MM.1S (cell line): ENCODE measurements around the gene FHIT.

Experiments
- DNase-seq: peaks from one replicate; pipeline ENCODE4 v3.0.0-alpha.2; 2015
- H2AFZ ChIP-seq: fragments of 300-600 bp; sonication (generic); 2 replicates; pipeline ENCODE4 v1.6.0; 2016; ENCODE audit warnings: antibody characterized with exemption, low read length
- H3F3A ChIP-seq: fragments of 300-600 bp; sonication (generic); 2 replicates; pipeline ENCODE4 v1.6.1; 2016; ENCODE audit warnings: mild to moderate bottlenecking, antibody characterized with exemption, low read length, moderate library complexity, mixed read lengths; ENCODE audit not compliant: insufficient read depth
- H3K27ac ChIP-seq: fragments of 300-600 bp; sonication (generic); 2 replicates; pipeline ENCODE4 v1.5.1; 2016; ENCODE audit warnings: mild to moderate bottlenecking, low read length
- H3K27me3 ChIP-seq: fragments of 300-600 bp; sonication (generic); replicated peaks from 2 replicates; pipeline ENCODE4 v1.6.0; 2016; ENCODE audit warnings: low read length; ENCODE audit not compliant: insufficient read depth
- H3K36me3 ChIP-seq: fragments of 300-600 bp; sonication (generic); replicated peaks from 2 replicates; pipeline ENCODE4 v1.6.1; 2016; ENCODE audit warnings: mild to moderate bottlenecking, low read length, mixed read lengths; ENCODE audit not compliant: insufficient read depth
- H3K4me1 ChIP-seq: fragments of 300-600 bp; sonication (generic); 2 replicates; pipeline ENCODE4 v1.6.1; 2016; ENCODE audit warnings: low read length, mixed read lengths
- H3K4me2 ChIP-seq: fragments of 300-600 bp; sonication (generic); 2 replicates; pipeline ENCODE4 v1.6.0; 2016; ENCODE audit warnings: low read depth, low read length
- H3K4me3 ChIP-seq: fragments of 300-600 bp; sonication (generic); 2 replicates; pipeline ENCODE4 v1.5.1; 2016; ENCODE audit warnings: low read length, mixed read lengths
- H3K79me2 ChIP-seq: fragments of 300-600 bp; sonication (generic); 2 replicates; pipeline ENCODE4 v1.6.1; 2016; ENCODE audit warnings: mixed run types, low read length, mixed read lengths
- H3K9ac ChIP-seq: fragments of 300-600 bp; sonication (generic); 2 replicates; pipeline ENCODE4 v1.6.1; 2016; ENCODE audit warnings: low read length, mixed read lengths
- H3K9me2 ChIP-seq: fragments of 300-600 bp; sonication (generic); replicated peaks from 2 replicates; pipeline ENCODE4 v1.6.1; 2016; ENCODE audit warnings: mild to moderate bottlenecking, low read length, mixed read lengths; ENCODE audit not compliant: insufficient read depth
- H3K9me3 ChIP-seq: fragments of 300-600 bp; sonication (generic); replicated peaks from 2 replicates; pipeline ENCODE4 v1.6.1; 2016; ENCODE audit warnings: mild to moderate bottlenecking, low read length, mixed read lengths; ENCODE audit not compliant: insufficient read depth
- H4K20me1 ChIP-seq: fragments of 300-600 bp; sonication (generic); 2 replicates; pipeline ENCODE4 v1.6.1; 2016; ENCODE audit warnings: mild to moderate bottlenecking, low read length, moderate library complexity, mixed read lengths; ENCODE audit not compliant: insufficient read depth
- EZH2 ChIP-seq: fragments of 300-600 bp; sonication (generic); optimal IDR thresholded peaks from 2 replicates; pipeline ENCODE3; 2017; ENCODE audit warnings: low read depth, mild to moderate bottlenecking, antibody characterized with exemption, low read length, mixed read lengths
- EZH2phosphoT487 ChIP-seq: fragments of 300-600 bp; sonication (generic); IDR thresholded peaks from 2 replicates; pipeline ENCODE4 v1.6.1; 2018; ENCODE audit warnings: antibody characterized with exemption, low read length
- TF ChIP-seq, protein P1 (sequence below): fragments of 300-600 bp; sonication (generic); IDR thresholded peaks from 2 replicates; pipeline ENCODE4 v1.5.1; 2016; ENCODE audit warnings: antibody characterized with exemption, low read length, mixed read lengths

The FHIT gene

DNA sequence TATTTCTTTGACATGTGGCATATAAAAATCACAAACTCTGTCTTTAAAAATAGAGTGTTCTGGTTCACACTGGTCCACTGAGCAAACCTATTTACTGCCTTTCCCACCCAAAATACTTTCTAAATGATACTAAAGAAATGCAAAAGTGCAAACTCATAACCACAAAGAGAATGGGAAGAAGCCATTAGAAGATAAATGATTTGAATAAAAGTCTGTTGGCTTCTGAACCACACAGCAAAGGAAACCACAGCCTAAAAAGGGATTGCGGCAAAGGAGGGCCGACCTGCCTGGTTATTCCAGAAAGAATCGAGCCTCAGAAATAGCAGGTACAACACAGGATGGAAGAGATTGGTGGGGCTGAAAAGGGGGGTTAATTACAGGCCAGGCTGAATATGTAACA, 599.5 kb downstream of the FHIT start:
- Histone ChIP-seq H2AFZ (no peak overlapping the region), H3K79me2 (no peaks in the 10 kb centered on the region), H3K9me2 (no peaks in the 10 kb centered on the region), H3K36me3 (no peaks in the 10 kb centered on the region), H3K27ac (no peak overlapping the region), H3K4me1 (no peaks in the 10 kb centered on the region), H4K20me1 (no peaks in the 10 kb centered on the region), H3K9ac (no peak overlapping the region), H3F3A (no peaks in the 10 kb centered on the region), H3K4me3 (no peak overlapping the region), H3K9me3 (no peaks in the 10 kb centered on the region), H3K27me3 (no peaks in the 10 kb centered on the region), H3K4me2 (no peak overlapping the region)
- no peak for TF ChIP-seq EZH2phosphoT487
- TF ChIP-seq, protein P1, sequence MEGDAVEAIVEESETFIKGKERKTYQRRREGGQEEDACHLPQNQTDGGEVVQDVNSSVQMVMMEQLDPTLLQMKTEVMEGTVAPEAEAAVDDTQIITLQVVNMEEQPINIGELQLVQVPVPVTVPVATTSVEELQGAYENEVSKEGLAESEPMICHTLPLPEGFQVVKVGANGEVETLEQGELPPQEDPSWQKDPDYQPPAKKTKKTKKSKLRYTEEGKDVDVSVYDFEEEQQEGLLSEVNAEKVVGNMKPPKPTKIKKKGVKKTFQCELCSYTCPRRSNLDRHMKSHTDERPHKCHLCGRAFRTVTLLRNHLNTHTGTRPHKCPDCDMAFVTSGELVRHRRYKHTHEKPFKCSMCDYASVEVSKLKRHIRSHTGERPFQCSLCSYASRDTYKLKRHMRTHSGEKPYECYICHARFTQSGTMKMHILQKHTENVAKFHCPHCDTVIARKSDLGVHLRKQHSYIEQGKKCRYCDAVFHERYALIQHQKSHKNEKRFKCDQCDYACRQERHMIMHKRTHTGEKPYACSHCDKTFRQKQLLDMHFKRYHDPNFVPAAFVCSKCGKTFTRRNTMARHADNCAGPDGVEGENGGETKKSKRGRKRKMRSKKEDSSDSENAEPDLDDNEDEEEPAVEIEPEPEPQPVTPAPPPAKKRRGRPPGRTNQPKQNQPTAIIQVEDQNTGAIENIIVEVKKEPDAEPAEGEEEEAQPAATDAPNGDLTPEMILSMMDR, result no peak
- no peak for TF ChIP-seq EZH2
- DNase-seq, result no peak

DNA sequence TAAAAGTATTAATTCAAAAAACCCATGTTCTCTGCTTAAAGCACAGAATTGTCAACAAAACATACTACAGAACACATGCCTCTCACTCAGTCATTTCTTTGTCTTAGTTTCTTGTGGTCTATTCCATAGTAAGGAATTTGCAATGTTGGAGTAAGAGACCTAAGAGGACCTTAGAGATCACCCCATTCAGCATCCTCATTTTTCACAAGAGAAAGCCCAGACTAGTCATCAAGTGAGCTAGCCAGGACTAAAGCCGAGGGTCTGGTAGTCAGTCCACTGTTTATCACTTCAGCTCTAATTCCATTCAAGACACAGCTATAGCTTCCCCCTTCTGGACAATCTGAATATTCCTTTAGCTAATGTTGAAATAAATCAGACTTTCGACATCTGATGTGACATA, 601.1 kb downstream of the FHIT start:
- no peaks in the 10 kb centered on the region for H3K79me2 ChIP-seq

DNA sequence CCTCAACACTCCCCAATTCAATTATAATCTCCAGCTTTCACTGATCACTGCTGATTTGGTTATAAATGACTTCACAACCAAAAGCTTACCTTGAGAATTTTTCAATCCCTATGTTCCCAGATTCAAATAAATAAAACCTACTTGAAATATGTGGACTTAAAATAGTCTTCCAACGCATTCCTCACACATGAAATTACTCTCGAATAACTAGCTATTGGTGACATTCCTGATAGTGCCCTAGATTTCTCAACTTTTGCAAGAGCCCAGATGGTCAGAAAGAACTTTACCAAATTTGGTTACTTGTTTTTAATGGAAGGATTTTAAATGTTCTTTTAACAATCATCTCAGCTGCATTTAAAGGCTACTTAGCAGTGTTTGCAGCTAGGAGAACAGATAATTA, 605.5 kb downstream of the FHIT start:
- Histone ChIP-seq H3K4me1 (no peaks in the 10 kb centered on the region), H3K9me2 (no peaks in the 10 kb centered on the region), H3K79me2 (no peaks in the 10 kb centered on the region), H4K20me1 (no peaks in the 10 kb centered on the region), H3K36me3 (no peaks in the 10 kb centered on the region), H3K27ac (no peak overlapping the region), H2AFZ (no peak overlapping the region), H3K9me3 (no peaks in the 10 kb centered on the region), H3K4me3 (no peak overlapping the region), H3K27me3 (no peaks in the 10 kb centered on the region), H3K4me2 (no peak overlapping the region), H3K9ac (no peak overlapping the region), H3F3A (no peaks in the 10 kb centered on the region)
- TF ChIP-seq EZH2phosphoT487 (no peak), EZH2 (no peak)
- TF ChIP-seq, protein P1, result no peak
- no peak for DNase-seq

More for the DNA sequence above, 601.1 kb downstream of the FHIT start:
- TF ChIP-seq, protein P1, result no peak
- no peak for TF ChIP-seq EZH2
- no peak for TF ChIP-seq EZH2phosphoT487
- H3K9me3 ChIP-seq, result no peaks in the 10 kb centered on the region
- no peak for DNase-seq
- H4K20me1 ChIP-seq, result no peaks in the 10 kb centered on the region
- no peak overlapping the region for H3K9ac ChIP-seq
- H3F3A ChIP-seq, result no peaks in the 10 kb centered on the region
- no peak overlapping the region for H3K4me2 ChIP-seq
- no peaks in the 10 kb centered on the region for H3K4me1 ChIP-seq
- no peak overlapping the region for H3K27ac ChIP-seq
- H3K27me3 ChIP-seq, result no peaks in the 10 kb centered on the region
- no peak overlapping the region for H2AFZ ChIP-seq
- no peak overlapping the region for H3K4me3 ChIP-seq
- H3K36me3 ChIP-seq, result no peaks in the 10 kb centered on the region
- no peaks in the 10 kb centered on the region for H3K9me2 ChIP-seq
